HG02623 (cell line): ENCODE results near the gene PDZD7.

Experiments
- ATAC-seq: cut with Tn5 transposase; IDR thresholded peaks from one replicate; pipeline ENCODE4 v1.9.1; 2021; ENCODE audit warnings: moderate library complexity; ENCODE audit not compliant: unreplicated experiment

Gene PDZD7

DNA sequence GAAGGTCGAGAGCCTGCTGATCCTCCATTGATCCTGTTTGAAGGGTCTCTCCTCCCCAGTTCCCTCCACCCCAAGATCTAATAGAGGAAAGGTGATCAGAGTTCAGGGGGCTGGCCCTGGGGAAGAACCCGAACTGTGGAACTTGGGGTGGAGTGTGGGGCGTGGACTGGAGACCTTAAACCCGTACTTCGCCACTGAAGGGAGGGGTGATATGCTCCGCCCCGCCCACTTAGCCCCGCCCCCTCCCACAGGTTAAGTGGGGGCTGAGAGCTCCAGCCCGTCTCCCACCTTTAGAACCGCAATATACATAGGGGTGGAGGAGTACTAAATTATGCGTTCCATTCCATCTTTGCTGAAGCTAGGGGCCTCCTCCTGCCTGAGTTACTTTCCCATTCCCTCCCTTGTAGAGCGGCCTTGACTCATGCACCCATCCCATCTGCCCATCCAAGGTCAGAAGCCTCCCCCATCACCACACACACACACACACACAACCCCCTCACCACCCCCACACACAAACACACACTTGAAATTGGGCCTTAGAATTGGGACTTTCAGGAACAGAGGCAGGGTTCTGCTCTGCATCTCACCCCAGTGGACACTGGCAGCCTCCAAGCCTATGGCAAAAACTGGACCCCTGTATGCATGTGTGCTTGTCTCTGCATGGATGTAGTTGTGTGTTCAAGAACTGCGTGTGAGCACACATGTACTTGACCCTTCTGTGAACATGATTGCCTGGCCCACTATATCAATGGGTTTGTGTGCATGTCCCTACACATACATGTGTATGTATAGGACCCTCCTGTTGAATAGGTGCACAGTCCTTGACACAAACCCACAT lies 60.6 kb downstream of the PDZD7 start:
- no peak for ATAC-seq

GRCh38 chr10:100969187-100970075 lies 61.5 kb downstream of the PDZD7 start, which contains the start of gene SEMA4G:
Gene SEMA4G (plus strand): TSS chr10:100969504. CDS start chr10:100972913, 3,409 bp downstream.
- no peak for ATAC-seq

DNA sequence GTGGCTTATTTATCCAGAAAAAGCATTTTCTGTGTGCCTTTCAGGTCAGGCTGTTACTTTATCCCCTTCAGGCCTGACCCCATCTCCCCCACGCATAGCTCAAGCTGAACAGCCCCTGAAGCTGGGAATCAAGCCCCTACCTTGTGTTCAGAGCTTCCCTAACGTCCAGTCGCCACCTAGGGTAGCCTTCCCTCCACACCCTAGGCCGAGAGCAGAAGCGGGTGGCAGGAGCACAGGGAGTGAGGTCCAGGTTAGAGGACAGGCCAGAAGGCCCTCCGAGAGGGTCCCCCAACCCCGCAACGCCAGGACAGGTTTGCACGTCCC lies 62.1 kb downstream of the PDZD7 start:
- ATAC-seq: no peak

GRCh38 chr10:100968062-100968736 lies 62.7 kb downstream of the PDZD7 start:
- no peak for ATAC-seq

- no peak for ATAC-seq
Observed at GRCh38 chr10:100967332-100967731, 63.6 kb downstream of the PDZD7 start.

DNA sequence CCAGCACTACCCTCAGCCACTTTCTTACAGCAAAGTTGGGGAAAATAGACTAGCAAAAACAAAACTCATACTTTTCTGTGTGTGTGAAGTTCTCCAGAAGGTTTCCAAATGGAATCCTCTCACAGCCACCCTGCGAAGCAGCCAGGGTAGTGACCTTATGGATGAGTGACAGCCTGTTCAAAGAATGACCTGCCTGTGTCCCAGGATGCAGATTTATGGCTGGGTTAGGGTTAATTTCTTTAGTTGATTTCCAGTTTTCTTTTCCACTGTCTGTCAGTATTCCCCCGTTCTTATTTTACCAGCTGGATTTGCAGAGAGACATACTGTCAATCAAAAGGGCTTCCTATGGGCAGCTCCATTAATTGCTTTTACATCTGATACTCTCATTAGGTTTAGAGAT lies 64.0 kb downstream of the PDZD7 start:
- ATAC-seq: no peak

DNA sequence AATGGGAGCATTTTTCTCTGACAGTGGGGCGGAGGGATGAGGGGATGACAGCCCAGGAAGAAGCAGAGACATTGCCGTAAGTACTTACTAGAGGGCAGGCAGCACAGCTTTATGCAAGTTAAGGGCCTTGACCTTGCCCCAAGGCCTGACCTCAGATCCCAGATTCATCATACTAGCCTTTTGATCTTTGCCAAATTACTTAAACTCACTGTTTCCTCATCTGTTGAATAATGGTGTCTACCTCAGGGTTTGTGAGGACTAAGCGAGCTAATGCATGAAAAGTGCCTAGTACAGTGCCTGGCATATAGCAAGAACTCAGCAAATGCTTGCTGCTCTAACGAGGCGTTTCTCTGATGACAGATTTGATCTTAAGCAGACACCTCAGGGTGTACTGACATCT lies 65.1 kb downstream of the PDZD7 start:
- no peak for ATAC-seq

- ATAC-seq: no peak
Observed at GRCh38 chr10:100963826-100964225, 67.1 kb downstream of the PDZD7 start.

- ATAC-seq: no peak
Observed at GRCh38 chr10:100962351-100963080, 68.4 kb downstream of the PDZD7 start.

- ATAC-seq: no peak
Observed at GRCh38 chr10:100960251-100960650, 70.7 kb downstream of the PDZD7 start.
